Neural progenitor cell (in vitro differentiated cells): ENCODE measurements around the gene SUB1.
"Not testable (repeated sequence)": the region's sequence is repeated elsewhere in the genome, so short reads cannot be mapped to it uniquely, and the experiment has no call there.

Source experiments
- EZH2 ChIP-seq: fragments of 200-600 bp; sonication (generic); IDR thresholded peaks from 2 replicates; pipeline ENCODE4 v1.6.1; 2017; ENCODE audit warnings: antibody characterized with exemption, mild to moderate bottlenecking, moderate library complexity
- TF ChIP-seq, protein P1 (sequence below): fragments of 200-600 bp; sonication (generic); IDR thresholded peaks from 2 replicates; pipeline ENCODE4 v1.5.1; 2017; ENCODE audit warnings: antibody characterized with exemption, mild to moderate bottlenecking

DNA sequence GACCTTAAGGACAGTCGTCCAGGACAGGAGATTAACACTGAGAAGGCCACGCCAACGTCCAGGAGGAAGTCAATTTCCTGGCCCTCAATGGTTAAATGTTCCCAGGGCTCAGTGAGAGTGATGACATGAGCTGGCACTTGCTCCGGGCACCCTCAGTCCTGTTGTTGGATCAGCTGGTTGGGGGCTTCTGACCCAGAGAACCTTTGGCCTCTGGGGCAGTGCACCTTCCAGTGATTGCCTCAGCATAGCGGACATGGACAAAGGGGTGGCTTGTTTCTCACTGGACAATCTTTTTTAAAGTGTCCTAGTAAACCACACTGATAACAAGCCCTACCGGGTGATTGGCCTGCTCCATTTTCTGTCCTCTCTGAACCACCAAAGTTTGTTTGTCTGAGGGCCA, 28.8 kb upstream of the SUB1 start:
- TF ChIP-seq, protein P1, sequence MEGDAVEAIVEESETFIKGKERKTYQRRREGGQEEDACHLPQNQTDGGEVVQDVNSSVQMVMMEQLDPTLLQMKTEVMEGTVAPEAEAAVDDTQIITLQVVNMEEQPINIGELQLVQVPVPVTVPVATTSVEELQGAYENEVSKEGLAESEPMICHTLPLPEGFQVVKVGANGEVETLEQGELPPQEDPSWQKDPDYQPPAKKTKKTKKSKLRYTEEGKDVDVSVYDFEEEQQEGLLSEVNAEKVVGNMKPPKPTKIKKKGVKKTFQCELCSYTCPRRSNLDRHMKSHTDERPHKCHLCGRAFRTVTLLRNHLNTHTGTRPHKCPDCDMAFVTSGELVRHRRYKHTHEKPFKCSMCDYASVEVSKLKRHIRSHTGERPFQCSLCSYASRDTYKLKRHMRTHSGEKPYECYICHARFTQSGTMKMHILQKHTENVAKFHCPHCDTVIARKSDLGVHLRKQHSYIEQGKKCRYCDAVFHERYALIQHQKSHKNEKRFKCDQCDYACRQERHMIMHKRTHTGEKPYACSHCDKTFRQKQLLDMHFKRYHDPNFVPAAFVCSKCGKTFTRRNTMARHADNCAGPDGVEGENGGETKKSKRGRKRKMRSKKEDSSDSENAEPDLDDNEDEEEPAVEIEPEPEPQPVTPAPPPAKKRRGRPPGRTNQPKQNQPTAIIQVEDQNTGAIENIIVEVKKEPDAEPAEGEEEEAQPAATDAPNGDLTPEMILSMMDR, result not testable (repeated sequence)
- not testable (repeated sequence) for TF ChIP-seq EZH2
